SK-N-SH (cell line): ENCODE measurements around the gene BTBD9. TPM values are rescaled to one million over a fixed set of nuclear protein-coding genes. Genes with fewer than 3 reads are reported as not detected.
A peak's percentile ranks its signal among the peaks of the same experiment; 100 is the strongest.

ENCODE experiments used
- CTCF ChIA-PET: fragments of 300-600, 350-600 bp; formaldehyde crosslinking; extraction: SDS; loops from one replicate; lab custom pipeline; 2021; lab: Yijun Ruan, JAX
- POLR2A ChIA-PET: fragments of 350-600 bp; sonication (Branson Sonifier 250); formaldehyde crosslinking; extraction: SDS; loops from one replicate; lab custom pipeline; 2020; ENCODE audit warnings: antibody characterized with exemption, inconsistent platforms; lab: Yijun Ruan, JAX
- DNase-seq: peaks from one replicate; pipeline ENCODE4 v3.0.0; 2012
- H2AFZ ChIP-seq: fragments of 200-600 bp; sonication (generic); 2 replicates; pipeline ENCODE4 v1.8.1; 2016; ENCODE audit warnings: antibody characterized with exemption, mild to moderate bottlenecking, low read depth
- H3F3A ChIP-seq: fragments of 200-600 bp; sonication (generic); replicated peaks from 2 replicates; pipeline ENCODE3; 2016; ENCODE audit warnings: antibody characterized with exemption, mild to moderate bottlenecking; ENCODE audit not compliant: insufficient read depth
- H3K27ac ChIP-seq, 2 experiments: fragments of 200-500 bp in 1 of 2; fragments of 200-600 bp in 1 of 2; sonication (Bioruptor generic) in 1 of 2; sonication (generic), shearing (Covaris generic) in 1 of 2; 2 replicates each; pipeline versions ENCODE4 v1.5.1 to v1.6.1; 2014 to 2016; ENCODE audit warnings: low read depth in 2 of 2, inconsistent platforms in 1 of 2, low read length in 1 of 2, mild to moderate bottlenecking in 1 of 2, mixed read lengths in 1 of 2
- H3K27me3 ChIP-seq: fragments of 200-600 bp; sonication (generic), shearing (Covaris generic); 2 replicates; pipeline ENCODE4 v1.6.1; 2016; ENCODE audit warnings: mixed run types; ENCODE audit not compliant: insufficient read depth
- H3K36me3 ChIP-seq, 2 experiments: fragments of 200-500 bp in 1 of 2; fragments of 200-600 bp in 1 of 2; sonication (Bioruptor generic) in 1 of 2; sonication (generic) in 1 of 2; replicated peaks in 1 of 2; 2 replicates each; pipeline versions ENCODE3 to v1.5.1; 2014 to 2016; ENCODE audit warnings: low read length in 1 of 2, mild to moderate bottlenecking in 1 of 2; ENCODE audit not compliant: insufficient read depth in 2 of 2, control insufficient read depth in 1 of 2
- H3K4me1 ChIP-seq, 2 experiments: fragments of 200-500 bp in 1 of 2; fragments of 200-600 bp in 1 of 2; sonication (Bioruptor generic) in 1 of 2; sonication (generic), shearing (Covaris generic) in 1 of 2; 2 replicates each; pipeline versions ENCODE4 v1.5.1 to v1.6.1; 2014 to 2016; ENCODE audit warnings: low read depth in 1 of 2, low read length in 1 of 2, mixed run types in 1 of 2; ENCODE audit not compliant: insufficient read depth in 2 of 2, control insufficient read depth in 1 of 2
- H3K4me2 ChIP-seq: fragments of 200-600 bp; sonication (generic), shearing (Covaris generic); 2 replicates; pipeline ENCODE4 v1.6.1; 2017; ENCODE audit warnings: mixed run types
- H3K4me3 ChIP-seq, 2 experiments: fragments of 200-500 bp in 1 of 2; fragments of 200-600 bp in 1 of 2; sonication (Bioruptor generic) in 1 of 2; sonication (generic), shearing (Covaris generic) in 1 of 2; 2 replicates each; pipeline versions ENCODE4 v1.5.1 to v1.8.1; 2014 to 2016; ENCODE audit warnings: low read depth in 2 of 2, inconsistent platforms in 1 of 2, low read length in 1 of 2, mild to moderate bottlenecking in 1 of 2, mixed read lengths in 1 of 2, moderate library complexity in 1 of 2
- H3K79me2 ChIP-seq: fragments of 200-600 bp; sonication (generic); 2 replicates; pipeline ENCODE4 v1.8.1; 2017; ENCODE audit warnings: mild to moderate bottlenecking; ENCODE audit not compliant: insufficient read depth
- H3K9ac ChIP-seq: fragments of 200-600 bp; sonication (generic); 2 replicates; pipeline ENCODE4 v1.6.1; 2017; ENCODE audit warnings: mixed run types
- H3K9me2 ChIP-seq: fragments of 200-600 bp; sonication (generic); 2 replicates; pipeline ENCODE4 v1.6.1; 2017; ENCODE audit warnings: mixed run types
- H3K9me3 ChIP-seq: fragments of 200-600 bp; sonication (generic); 2 replicates; pipeline ENCODE4 v1.6.1; 2017; ENCODE audit warnings: mixed run types, mild to moderate bottlenecking, moderate library complexity
- H4K20me1 ChIP-seq: fragments of 200-600 bp; sonication (generic); 2 replicates; pipeline ENCODE4 v1.6.1; 2017; ENCODE audit warnings: mild to moderate bottlenecking, mixed run types; ENCODE audit not compliant: insufficient read depth
- CTCF ChIP-seq: fragments of 200-600 bp; sonication (generic); IDR thresholded peaks from 2 replicates; pipeline ENCODE4 v1.6.1; 2017; ENCODE audit warnings: antibody characterized with exemption, mild to moderate bottlenecking, moderate library complexity
- ELF1 ChIP-seq: IDR thresholded peaks from 2 replicates; pipeline ENCODE4 v1.4.0; 2012
- EP300 ChIP-seq, 2 experiments: IDR thresholded peaks; 2 replicates each; pipeline versions ENCODE4 v1.4.0 to v1.6.1; 2012; ENCODE audit warnings: borderline replicate concordance in 1 of 2, low read depth in 1 of 2, low read length in 1 of 2
- EZH2phosphoT487 ChIP-seq: fragments of 200-600 bp; sonication (generic); IDR thresholded peaks from 2 replicates; pipeline ENCODE4 v1.6.1; 2017; ENCODE audit warnings: low read depth, mixed run types, mild to moderate bottlenecking, antibody characterized with exemption, moderate library complexity, borderline replicate concordance
- FOSL2 ChIP-seq: IDR thresholded peaks from 2 replicates; pipeline ENCODE4 v1.4.0; 2012; ENCODE audit warnings: low read depth, mild to moderate bottlenecking, moderate library complexity, borderline replicate concordance
- FOXM1 ChIP-seq: IDR thresholded peaks from 2 replicates; pipeline ENCODE4 v1.4.0; 2012; ENCODE audit warnings: low read depth, mild to moderate bottlenecking
- GABPA ChIP-seq: IDR thresholded peaks from 2 replicates; pipeline ENCODE4 v1.4.0; 2012; ENCODE audit warnings: low read depth, mild to moderate bottlenecking
- JUND ChIP-seq: IDR thresholded peaks from 2 replicates; pipeline ENCODE4 v1.4.0; 2012
- MXI1 ChIP-seq: IDR thresholded peaks from 2 replicates; pipeline ENCODE4 v1.6.1; 2012; ENCODE audit warnings: mild to moderate bottlenecking, low read depth, low read length, improper control_type of control experiment
- RCOR1 ChIP-seq: fragments of 150-350 bp; IDR thresholded peaks from 2 replicates; pipeline ENCODE4 v1.6.1; 2017; ENCODE audit warnings: antibody characterized with exemption, low read length
- RFX5 ChIP-seq: IDR thresholded peaks from 2 replicates; pipeline ENCODE4 v1.6.1; 2012; ENCODE audit warnings: mild to moderate bottlenecking, improper control_type of control experiment, low read length
- SMC3 ChIP-seq: IDR thresholded peaks from 2 replicates; pipeline ENCODE4 v1.6.1; 2012; ENCODE audit warnings: low read depth, low read length, improper control_type of control experiment
- TCF12 ChIP-seq: IDR thresholded peaks from 2 replicates; pipeline ENCODE4 v1.4.0; 2012
- USF1 ChIP-seq: IDR thresholded peaks from 2 replicates; pipeline ENCODE4 v1.4.0; 2012; ENCODE audit warnings: low read depth, borderline replicate concordance
- USF2 ChIP-seq: fragments of 150-350 bp; IDR thresholded peaks from 2 replicates; pipeline ENCODE4 v1.6.1; 2017; ENCODE audit warnings: antibody characterized with exemption, low read length, low read depth, borderline replicate concordance
- ZBTB33 ChIP-seq: IDR thresholded peaks from 2 replicates; pipeline ENCODE4 v1.4.0; 2012; ENCODE audit warnings: low read depth, borderline replicate concordance
- WGBS: methylation state at CpG from one replicate; pipeline ENCODE4 v1.1.6; 2017; ENCODE audit warnings: low lambda C conversion rate; 5-methylcytosine and 5-hydroxymethylcytosine counted together
- polyA plus RNA-seq, 3 experiments: library from polyadenylated mRNA; depleted of rRNA; stranded (reverse); fragments of >200 nt; gene quantifications; 2 replicates each; pipeline ENCODE4 v1.2.3, GENCODE V29; 2012
- TF ChIP-seq, protein P1 (sequence below): IDR thresholded peaks from 2 replicates; pipeline ENCODE4; 2012

Gene BTBD9
- polyA plus RNA-seq, 1 of the 3 experiments (the other 2 are of a cell fraction), result 2.2 TPM

DNA sequence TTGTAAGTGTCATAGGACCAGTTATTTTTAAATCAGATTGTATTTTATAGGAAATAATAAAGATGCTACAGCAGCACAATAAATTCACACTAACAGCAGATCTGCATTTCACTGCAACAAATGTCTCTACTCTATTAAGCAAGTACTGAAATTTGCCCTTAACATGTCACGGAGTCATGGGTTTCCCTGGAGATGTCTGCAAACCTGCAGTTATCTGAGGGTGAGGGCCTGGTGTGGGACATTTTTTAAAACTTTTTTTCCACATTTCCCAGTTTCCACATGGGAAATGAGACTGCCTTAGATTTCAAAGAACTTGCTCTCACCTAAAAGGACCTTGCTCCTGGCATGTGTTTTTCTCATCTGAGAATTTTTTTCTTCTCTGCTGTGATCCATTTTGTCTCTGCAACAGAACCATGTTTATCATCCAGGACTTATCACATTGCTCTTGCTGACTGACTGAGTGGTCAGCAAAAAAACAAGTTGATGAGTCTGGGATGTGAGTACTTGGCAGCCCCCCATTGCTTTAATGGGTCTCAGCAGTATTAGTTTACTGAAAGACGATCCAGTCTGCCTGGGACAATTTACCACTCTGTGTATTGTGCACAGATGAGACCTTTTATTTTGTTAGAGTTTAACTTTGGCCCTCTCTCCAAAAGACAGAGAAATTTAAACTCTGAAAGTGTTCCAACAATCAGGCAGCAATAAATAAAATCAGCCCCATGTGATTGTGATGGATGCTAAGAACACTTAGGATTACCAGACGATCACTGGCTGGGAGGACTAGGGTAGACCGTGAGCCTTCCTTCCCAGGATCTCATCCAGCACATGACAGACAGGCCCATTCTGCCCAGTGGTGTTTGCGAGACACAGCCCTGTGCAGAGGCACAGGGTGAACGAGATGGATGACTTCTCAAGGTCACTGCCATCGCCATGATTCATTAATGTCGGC, 268.8 kb downstream of the BTBD9 start:
- POLR2A ChIA-PET, result no interaction called here
- CTCF ChIA-PET, result interaction anchor here (0.6 to 1.6 kb wide), 3 partner anchors 8 to 11 kb away, joined by 3 read pairs; no protein-coding TSS in a partner anchor
- Histone ChIP-seq H3K9me2 (no peaks in the 10 kb centered on the region), H4K20me1 (no peaks in the 10 kb centered on the region), H3K27ac (peak overlapping the region in 1 of 2 experiments; percentile 77; a peak in 3 of 4 replicates), H3K4me3 (no peak overlapping the region), H3K4me1 (peaks cover 0 to 24% of the 10 kb centered on the region in 2 experiments; a peak in 3 of 4 replicates), H3K9ac (no peak overlapping the region), H2AFZ (no peak overlapping the region), H3K36me3 (no peaks in the 10 kb centered on the region), H3K27me3 (no peaks in the 10 kb centered on the region), H3K4me2 (no peak overlapping the region), H3K79me2 (no peaks in the 10 kb centered on the region), H3K9me3 (no peaks in the 10 kb centered on the region), H3F3A (no peaks in the 10 kb centered on the region)
- no peak for TF ChIP-seq FOSL2
- TF ChIP-seq, protein P1, sequence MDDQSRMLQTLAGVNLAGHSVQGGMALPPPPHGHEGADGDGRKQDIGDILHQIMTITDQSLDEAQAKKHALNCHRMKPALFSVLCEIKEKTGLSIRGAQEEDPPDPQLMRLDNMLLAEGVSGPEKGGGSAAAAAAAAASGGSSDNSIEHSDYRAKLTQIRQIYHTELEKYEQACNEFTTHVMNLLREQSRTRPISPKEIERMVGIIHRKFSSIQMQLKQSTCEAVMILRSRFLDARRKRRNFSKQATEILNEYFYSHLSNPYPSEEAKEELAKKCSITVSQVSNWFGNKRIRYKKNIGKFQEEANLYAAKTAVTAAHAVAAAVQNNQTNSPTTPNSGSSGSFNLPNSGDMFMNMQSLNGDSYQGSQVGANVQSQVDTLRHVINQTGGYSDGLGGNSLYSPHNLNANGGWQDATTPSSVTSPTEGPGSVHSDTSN, result peak; percentile 7; the same call in 1 of the 2 replicates
- 62% methylated on average over 8 of the region's 8 CpGs for WGBS
- DNase-seq, result no peak

DNA sequence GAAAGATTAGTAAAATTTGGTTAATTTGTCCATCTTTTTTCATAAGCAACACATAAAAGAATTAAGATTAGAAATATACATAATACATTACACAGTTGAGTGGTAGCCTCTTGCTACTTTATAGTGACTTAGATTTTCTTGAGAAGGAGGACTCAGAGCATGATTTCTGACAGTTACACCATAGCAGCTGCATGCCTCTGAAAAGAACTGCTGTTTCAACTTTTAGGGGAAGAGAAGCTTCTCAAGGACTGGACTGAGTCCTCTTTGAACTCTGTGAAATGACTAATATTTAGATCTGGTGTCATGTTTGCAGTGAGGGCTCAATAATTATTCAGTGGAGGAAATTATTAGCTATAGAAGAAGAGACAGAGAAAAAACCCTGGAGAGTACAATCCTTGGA, 272.5 kb downstream of the BTBD9 start:
- ChIA-PET CTCF (interaction anchor here (0.9 kb wide), 1 partner anchor 127 kb away, joined by 3 read pairs; no protein-coding TSS in a partner anchor), POLR2A (no interaction called here)
- Histone ChIP-seq H3F3A (no peaks in the 10 kb centered on the region), H3K36me3 (no peaks in the 10 kb centered on the region), H3K79me2 (no peaks in the 10 kb centered on the region), H3K4me1 (peaks cover 0 to 21% of the 10 kb centered on the region in 2 experiments; a peak in 3 of 4 replicates), H3K9ac (no peak overlapping the region), H3K27me3 (no peaks in the 10 kb centered on the region), H4K20me1 (no peaks in the 10 kb centered on the region), H2AFZ (no peak overlapping the region), H3K9me3 (no peaks in the 10 kb centered on the region), H3K9me2 (no peaks in the 10 kb centered on the region), H3K4me3 (no peak overlapping the region), H3K4me2 (no peak overlapping the region), H3K27ac (no peak overlapping the region)
- DNase-seq, result no peak
- TF ChIP-seq CTCF, result no peak
- TF ChIP-seq JUND, result no peak
- no peak for TF ChIP-seq RFX5
- no peak for TF ChIP-seq EZH2phosphoT487
- TF ChIP-seq RCOR1, result no peak
- no peak for TF ChIP-seq ZBTB33
- TF ChIP-seq EP300 (IDR thresholded peaks at IDR 0.05; ENCODE audit: borderline replicate concordance in 1 of 2, low read depth in 1 of 2, low read length in 1 of 2), result no peak
- no peak for TF ChIP-seq FOXM1
- TF ChIP-seq USF2, result no peak
- TF ChIP-seq TCF12, result no peak
- no peak for TF ChIP-seq SMC3
- TF ChIP-seq FOSL2, result no peak
- no peak for TF ChIP-seq GABPA
- no peak for TF ChIP-seq MXI1
- no peak for TF ChIP-seq USF1
- TF ChIP-seq ELF1, result no peak
